Measurements from ENCODE around the gene LYPD8. TPM values are rescaled to one million over a fixed set of nuclear protein-coding genes. Genes with fewer than 3 reads are reported as not detected.

The LYPD8 gene
- total RNA-seq, 1 experiment from 2014 or later: not detected

GRCh38 chr1:248704606-248705005 is 51.0 kb downstream of the LYPD8 start:
- Histone ChIP-seq H3K9me3 (no peaks in the 10 kb centered on the region), H3K36me3 (ENCODE audit: control insufficient read depth, insufficient read depth, low read length) (no peaks in the 10 kb centered on the region), H3K27me3 (replicated peaks; ENCODE audit: control insufficient read depth, insufficient read depth, low read length) (no peaks in the 10 kb centered on the region), H3K4me1 (no peaks in the 10 kb centered on the region), H3K4me3 (ENCODE audit: low read depth, low read length) (no peak overlapping the region)
- H3K4me3 Mint-ChIP-seq (ENCODE audit: unreplicated experiment): no peak overlapping the region
- no TSS peak for BruUV-seq (replicated peaks)
- no peaks in the 10 kb centered on the region for H3K4me1 Mint-ChIP-seq (ENCODE audit: low read depth, unreplicated experiment)
- no peaks in the 10 kb centered on the region for H3K9me3 Mint-ChIP-seq (ENCODE audit: unreplicated experiment)
- no peak for TF ChIP-seq CTCF (IDR thresholded peaks at IDR 0.05; ENCODE audit: insufficient read depth in 1 of 2, low read depth in 1 of 2, low read length in 1 of 2, severe bottlenecking in 1 of 2, unreplicated experiment in 1 of 2)
- POLR2A ChIA-PET: no interaction called here
- no peak for DNase-seq
- CTCF ChIA-PET: no interaction called here
- no peaks in the 10 kb centered on the region for H3K36me3 Mint-ChIP-seq (ENCODE audit: insufficient read depth, unreplicated experiment)
- intact Hi-C loops (cut with micrococcal nuclease; ENCODE audit: unreplicated experiment): no loop called here
- H3K27ac Mint-ChIP-seq (ENCODE audit: unreplicated experiment): no peak overlapping the region
- H3K27me3 Mint-ChIP-seq (ENCODE audit: insufficient read depth, unreplicated experiment): no peaks in the 10 kb centered on the region

GRCh38 chr1:248703674-248704073 is 51.9 kb downstream of the LYPD8 start:
- H3K36me3 ChIP-seq (ENCODE audit: control insufficient read depth, insufficient read depth, low read length): no peaks in the 10 kb centered on the region
- BruUV-seq (replicated peaks): no TSS peak
- H3K4me1 ChIP-seq: no peaks in the 10 kb centered on the region
- no peaks in the 10 kb centered on the region for H3K27me3 ChIP-seq (replicated peaks; ENCODE audit: control insufficient read depth, insufficient read depth, low read length)
- H3K9me3 Mint-ChIP-seq (ENCODE audit: unreplicated experiment): no peaks in the 10 kb centered on the region
- no peak overlapping the region for H3K4me3 Mint-ChIP-seq (ENCODE audit: unreplicated experiment)
- DNase-seq: no peak
- H3K9me3 ChIP-seq: no peaks in the 10 kb centered on the region
- no peaks in the 10 kb centered on the region for H3K4me1 Mint-ChIP-seq (ENCODE audit: low read depth, unreplicated experiment)
- intact Hi-C loops (cut with micrococcal nuclease; ENCODE audit: unreplicated experiment): no loop called here
- ChIA-PET POLR2A (no interaction called here), CTCF (no interaction called here)
- no peak overlapping the region for H3K4me3 ChIP-seq (ENCODE audit: low read depth, low read length)
- no peak overlapping the region for H3K27ac Mint-ChIP-seq (ENCODE audit: unreplicated experiment)
- no peaks in the 10 kb centered on the region for H3K27me3 Mint-ChIP-seq (ENCODE audit: insufficient read depth, unreplicated experiment)
- no peaks in the 10 kb centered on the region for H3K36me3 Mint-ChIP-seq (ENCODE audit: insufficient read depth, unreplicated experiment)
- TF ChIP-seq CTCF (IDR thresholded peaks at IDR 0.05; ENCODE audit: insufficient read depth in 1 of 2, low read depth in 1 of 2, low read length in 1 of 2, severe bottlenecking in 1 of 2, unreplicated experiment in 1 of 2): no peak

- Mint-ChIP-seq H3K36me3 (ENCODE audit: insufficient read depth, unreplicated experiment) (no peaks in the 10 kb centered on the region), H3K27ac (ENCODE audit: unreplicated experiment) (no peak within 1 kb of the TSS), H3K4me1 (ENCODE audit: low read depth, unreplicated experiment) (no peaks in the 10 kb centered on the region), H3K9me3 (ENCODE audit: unreplicated experiment) (no peaks in the 10 kb centered on the region), H3K4me3 (ENCODE audit: unreplicated experiment) (no peak within 1 kb of the TSS), H3K27me3 (ENCODE audit: insufficient read depth, unreplicated experiment) (no peaks in the 10 kb centered on the region)
- CTCF ChIA-PET: no interaction called here
- Histone ChIP-seq H3K9me3 (no peaks in the 10 kb centered on the region), H3K4me1 (no peaks in the 10 kb centered on the region), H3K36me3 (ENCODE audit: control insufficient read depth, insufficient read depth, low read length) (no peaks in the 10 kb centered on the region), H3K4me3 (ENCODE audit: low read depth, low read length) (no peak within 1 kb of the TSS), H3K27me3 (replicated peaks; ENCODE audit: control insufficient read depth, insufficient read depth, low read length) (no peaks in the 10 kb centered on the region)
- no peak for TF ChIP-seq CTCF (IDR thresholded peaks at IDR 0.05; ENCODE audit: insufficient read depth in 1 of 2, low read depth in 1 of 2, low read length in 1 of 2, severe bottlenecking in 1 of 2, unreplicated experiment in 1 of 2)
- POLR2A ChIA-PET: no interaction called here
- intact Hi-C loops (cut with micrococcal nuclease; ENCODE audit: unreplicated experiment): no loop called here
- no TSS peak for BruUV-seq (replicated peaks)
- DNase-seq: no peak
Observed at GRCh38 chr1:248702714-248703113, 52.8 kb downstream of the LYPD8 start, which contains the start of gene OR14I1. Gene OR14I1 (minus strand): TSS chr1:248702766.

Measured in Caco-2 (cell line).